H9 (cell line): ENCODE data around the gene DPRX. TPM values are rescaled to one million over a fixed set of nuclear protein-coding genes. Genes with fewer than 3 reads are reported as not detected.

Experiments used
- DNase-seq: peaks from one replicate; pipeline ENCODE4 v3.0.0-alpha.2; 2017
- H2AFZ ChIP-seq: one replicate; pipeline ENCODE4 v1.6.1; 2013; ENCODE audit warnings: mild to moderate bottlenecking, low read length, control low read depth, moderate library complexity
- H2AK5ac ChIP-seq: 2 replicates; pipeline ENCODE4 v1.6.1; 2013; ENCODE audit warnings: low read length, control low read depth, mixed read lengths; ENCODE audit not compliant: insufficient read length
- H2BK120ac ChIP-seq: one replicate; pipeline ENCODE4 v1.6.1; 2013; ENCODE audit warnings: low read depth, mild to moderate bottlenecking, low read length, control low read depth, inconsistent platforms; ENCODE audit not compliant: poor library complexity, severe bottlenecking
- H2BK12ac ChIP-seq: 2 replicates; pipeline ENCODE4 v1.6.1; 2013; ENCODE audit warnings: low read length, control low read depth, mixed read lengths, low read depth; ENCODE audit not compliant: insufficient read length
- H2BK15ac ChIP-seq: 2 replicates; pipeline ENCODE4 v1.6.1; 2013; ENCODE audit warnings: low read depth, low read length, control low read depth
- H2BK20ac ChIP-seq: one replicate; pipeline ENCODE4 v1.6.1; 2013; ENCODE audit warnings: low read depth, mild to moderate bottlenecking, low read length, control low read depth, inconsistent platforms; ENCODE audit not compliant: poor library complexity, severe bottlenecking
- H2BK5ac ChIP-seq: 2 replicates; pipeline ENCODE4 v1.6.1; 2013; ENCODE audit warnings: low read length, control low read depth, mixed read lengths; ENCODE audit not compliant: insufficient read length
- H3K14ac ChIP-seq: 2 replicates; pipeline ENCODE4 v1.6.1; 2013; ENCODE audit warnings: low read length, control low read depth; ENCODE audit not compliant: insufficient read depth
- H3K18ac ChIP-seq: 2 replicates; pipeline ENCODE4 v1.6.1; 2013; ENCODE audit warnings: low read depth, mild to moderate bottlenecking, mixed read lengths, low read length, control low read depth; ENCODE audit not compliant: insufficient read length
- H3K23ac ChIP-seq: 2 replicates; pipeline ENCODE4 v1.6.1; 2013; ENCODE audit warnings: low read length, control low read depth, mixed read lengths, low read depth; ENCODE audit not compliant: insufficient read length
- H3K23me2 ChIP-seq: 2 replicates; pipeline ENCODE4 v1.6.1; 2013; ENCODE audit warnings: low read depth, mild to moderate bottlenecking, mixed read lengths, low read length, control low read depth; ENCODE audit not compliant: insufficient read length, poor library complexity, severe bottlenecking
- H3K27ac ChIP-seq: 2 replicates; pipeline ENCODE4 v1.5.1; 2013; ENCODE audit warnings: low read length, control low read depth, mixed read lengths, low read depth; ENCODE audit not compliant: insufficient read length
- H3K27me3 ChIP-seq: 2 replicates; pipeline ENCODE4 v1.6.1; 2013; ENCODE audit warnings: low read length, control low read depth, inconsistent platforms; ENCODE audit not compliant: insufficient read depth
- H3K4ac ChIP-seq: 2 replicates; pipeline ENCODE4 v1.6.1; 2013; ENCODE audit warnings: low read depth, mild to moderate bottlenecking, control low read depth, inconsistent platforms, low read length, moderate library complexity
- H3K4me1 ChIP-seq: 2 replicates; pipeline ENCODE4 v1.6.1; 2013; ENCODE audit warnings: low read length, control low read depth, inconsistent platforms; ENCODE audit not compliant: insufficient read depth
- H3K4me2 ChIP-seq: 2 replicates; pipeline ENCODE4 v1.6.1; 2013; ENCODE audit warnings: low read length, control low read depth, mixed read lengths; ENCODE audit not compliant: insufficient read length, insufficient read depth
- H3K56ac ChIP-seq: 2 replicates; pipeline ENCODE4 v1.6.1; 2013; ENCODE audit warnings: low read depth, mild to moderate bottlenecking, mixed read lengths, low read length, control low read depth; ENCODE audit not compliant: insufficient read length
- H3K79me1 ChIP-seq: 2 replicates; pipeline ENCODE4 v1.6.1; 2013; ENCODE audit warnings: low read depth, mild to moderate bottlenecking, moderate library complexity, low read length, control low read depth, inconsistent platforms; ENCODE audit not compliant: insufficient read depth, poor library complexity, severe bottlenecking
- H3K79me2 ChIP-seq: 2 replicates; pipeline ENCODE4 v1.6.1; 2013; ENCODE audit warnings: low read length, control low read depth, inconsistent platforms; ENCODE audit not compliant: insufficient read depth
- H3K9ac ChIP-seq: 2 replicates; pipeline ENCODE4 v1.6.1; 2013; ENCODE audit warnings: low read length, control low read depth, mixed read lengths; ENCODE audit not compliant: insufficient read length; ENCODE audit errors: extremely low read depth
- H3K9me3 ChIP-seq: one replicate; pipeline ENCODE4 v1.6.1; 2013; ENCODE audit warnings: low read depth, low read length, inconsistent platforms; ENCODE audit not compliant: control insufficient read depth
- H3T11ph ChIP-seq: one replicate; pipeline ENCODE4 v1.6.1; 2013; ENCODE audit warnings: mild to moderate bottlenecking, low read length, control low read depth, inconsistent platforms
- H4K20me1 ChIP-seq: one replicate; pipeline ENCODE4 v1.6.1; 2013; ENCODE audit not compliant: control insufficient read depth, insufficient read length, insufficient read depth
- H4K5ac ChIP-seq: 2 replicates; pipeline ENCODE4 v1.6.1; 2013; ENCODE audit warnings: low read depth, mild to moderate bottlenecking, mixed read lengths, low read length, control low read depth; ENCODE audit not compliant: insufficient read length
- H4K8ac ChIP-seq: replicated peaks from 2 replicates; pipeline ENCODE4 v1.6.1; 2013; ENCODE audit warnings: low read length, control low read depth, mixed read lengths, low read depth; ENCODE audit not compliant: insufficient read length
- H4K91ac ChIP-seq: 2 replicates; pipeline ENCODE4 v1.6.1; 2013; ENCODE audit warnings: low read depth, mild to moderate bottlenecking, moderate library complexity, mixed read lengths, low read length, control low read depth; ENCODE audit not compliant: insufficient read length
- H3K27ac Mint-ChIP-seq, 3 experiments: 2 replicates in 2 of 3; 3 replicates in 1 of 3; pipeline ENCODE4 v1.8.0; 2020 to 2021; ENCODE audit warnings: mixed read lengths in 3 of 3, mild to moderate bottlenecking in 1 of 3, moderate library complexity in 1 of 3
- H3K27me3 Mint-ChIP-seq: 2 replicates; pipeline ENCODE4 v1.8.0; 2021; ENCODE audit warnings: low read depth, mild to moderate bottlenecking, moderate library complexity, mixed read lengths
- H3K36me3 Mint-ChIP-seq, 3 experiments: 2 replicates in 2 of 3; 3 replicates in 1 of 3; pipeline ENCODE4 v1.8.0; 2020 to 2021; ENCODE audit warnings: low read depth in 3 of 3, mixed read lengths in 3 of 3; ENCODE audit not compliant: insufficient read depth in 1 of 3
- H3K4me1 Mint-ChIP-seq, 2 experiments: 2 replicates each; pipeline ENCODE4 v1.8.0; 2020; ENCODE audit warnings: mixed read lengths in 2 of 2
- H3K4me3 Mint-ChIP-seq, 2 experiments: 2 replicates in 1 of 2; 3 replicates in 1 of 2; pipeline ENCODE4 v1.8.0; 2020 to 2021; ENCODE audit warnings: mild to moderate bottlenecking in 2 of 2, mixed read lengths in 2 of 2, moderate library complexity in 1 of 2
- H3K9me3 Mint-ChIP-seq, 2 experiments: 2 replicates in 1 of 2; 3 replicates in 1 of 2; pipeline ENCODE4 v1.8.0; 2020; ENCODE audit warnings: mild to moderate bottlenecking in 2 of 2, mixed read lengths in 2 of 2, moderate library complexity in 1 of 2
- CTCF ChIP-seq: fragments of 200-600 bp; sonication (generic); conservative IDR thresholded peaks from 3 replicates; pipeline ENCODE4 v1.8.0; 2021; ENCODE audit warnings: antibody characterized with exemption, mild to moderate bottlenecking
- WGBS: extraction: QIAGEN DNeasy Blood & Tissue Kit; methylation state at CpG from one replicate; pipeline ENCODE4 v1.1.7; 2013; ENCODE audit warnings: missing lambda C conversion rate, low lambda C conversion rate, mixed read lengths; ENCODE audit not compliant: insufficient read length; ENCODE audit errors: extremely low coverage; 5-methylcytosine and 5-hydroxymethylcytosine counted together
- total RNA-seq: library from RNA; stranded (reverse); gene quantifications from 2 replicates; pipeline ENCODE4 v1.2.1, GENCODE V29; 2021

The DPRX gene
- total RNA-seq, 1 experiment from 2014 or later = not detected

DNA sequence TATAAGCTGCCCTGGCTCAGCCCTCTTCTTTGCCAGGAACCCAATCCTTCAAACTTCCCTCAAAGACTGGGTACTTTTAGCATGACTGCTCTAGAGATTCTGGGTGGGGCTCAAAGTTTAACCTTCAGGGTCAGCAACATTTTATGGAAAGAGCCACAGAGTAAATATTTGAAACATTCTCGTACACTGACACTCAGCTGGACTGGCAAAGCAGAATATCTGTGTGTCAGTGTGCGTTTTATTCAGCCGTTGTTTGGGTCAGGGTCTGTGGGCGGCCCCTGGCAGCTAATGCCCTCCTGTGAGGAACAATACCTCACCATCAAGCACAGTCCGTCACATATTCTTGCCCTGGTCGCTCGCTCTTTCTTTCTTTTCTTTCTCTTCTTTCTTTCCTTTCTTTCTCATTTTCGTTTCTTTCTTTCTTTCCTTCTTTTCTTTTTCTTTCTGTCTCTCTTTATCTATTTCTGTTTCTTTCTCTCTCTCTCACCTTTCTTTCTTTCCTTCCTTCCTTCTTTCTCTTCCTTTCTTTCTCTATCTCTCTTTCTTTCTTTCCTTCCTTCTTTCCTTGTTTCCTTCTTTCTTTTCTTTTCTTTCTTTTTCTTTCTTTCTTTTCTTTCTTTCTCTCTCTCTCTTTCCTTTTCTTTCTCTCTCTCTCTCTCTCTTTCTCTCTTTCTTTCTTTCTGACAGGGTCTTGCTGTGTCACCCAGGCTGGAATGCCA lies 10.7 kb downstream of the DPRX start:
- Histone ChIP-seq H3K4me2 (no peak overlapping the region), H3K14ac (no peak overlapping the region), H2BK120ac (no peak overlapping the region), H3K23me2 (no peaks in the 10 kb centered on the region), H4K5ac (no peak overlapping the region), H2BK20ac (no peak overlapping the region), H4K91ac (no peak overlapping the region), H2BK12ac (no peak overlapping the region), H2AK5ac (no peak overlapping the region), H3K27ac (no peak overlapping the region), H3K4me1 (peaks cover 7% of the 10 kb centered on the region), H2BK15ac (no peak overlapping the region), H3K23ac (no peak overlapping the region), H3K27me3 (no peaks in the 10 kb centered on the region), H3K79me2 (no peaks in the 10 kb centered on the region), H3T11ph (no peak overlapping the region), H3K4ac (no peak overlapping the region), H4K8ac (no peak overlapping the region), H4K20me1 (no peaks in the 10 kb centered on the region), H3K18ac (no peak overlapping the region), H3K9me3 (no peaks in the 10 kb centered on the region), H2AFZ (no peak overlapping the region), H3K9ac (no peak overlapping the region), H3K56ac (no peak overlapping the region), H3K79me1 (no peaks in the 10 kb centered on the region), H2BK5ac (no peak overlapping the region)
- Mint-ChIP-seq H3K4me3 (no peak overlapping the region), H3K27ac (peak overlapping the region; percentile 52 to 99 (median 74); a peak in 6 of 7 replicates), H3K9me3 (peaks cover 6% of the 10 kb centered on the region in 2 experiments), H3K36me3 (peaks cover 0 to 6% (median 6%) of the 10 kb centered on the region in 3 experiments; a peak in 3 of 7 replicates), H3K4me1 (peaks cover 35 to 37% of the 10 kb centered on the region in 2 experiments), H3K27me3 (no peaks in the 10 kb centered on the region)
- no peak for TF ChIP-seq CTCF
- DNase-seq = no peak
- WGBS = no CpG with 5 or more reads among the region's 8 CpGs
